Common myeloid progenitor, CD34-positive (primary cell): ENCODE data around the gene ATCAY.

Experiments used
- CTCF ChIA-PET: fragments of 350-600 bp; sonication (Branson Sonifier 250); formaldehyde crosslinking; loops from one replicate; lab custom pipeline; 2021; ENCODE audit warnings: antibody characterized with exemption; lab: Charles Lee
- POLR2A ChIA-PET: fragments of 350-600 bp; sonication (Branson Sonifier 250); formaldehyde crosslinking; loops from one replicate; lab custom pipeline; 2021; ENCODE audit warnings: antibody characterized with exemption; lab: Charles Lee
- DNase-seq, 3 donors: peaks; one replicate each; pipeline versions ENCODE4 v3.0.0 to v3.0.0-alpha.2; 2013
- H3K27ac ChIP-seq, 2 experiments: 1 replicate in 1 of 2; 2 replicates in 1 of 2; pipeline ENCODE4 v1.7.0; 2013; ENCODE audit warnings: inconsistent platforms in 2 of 2, low read length in 2 of 2, mild to moderate bottlenecking in 2 of 2, low read depth in 1 of 2, moderate library complexity in 1 of 2; ENCODE audit not compliant: severe bottlenecking in 2 of 2, insufficient read depth in 1 of 2, poor library complexity in 1 of 2
- H3K27me3 ChIP-seq, 5 experiments: replicated peaks in 2 of 5; 1 replicate in 3 of 5; 2 replicates in 2 of 5; pipeline versions ENCODE4 v1.6.1 to v1.7.0; 2013; ENCODE audit warnings: low read length in 4 of 5, mild to moderate bottlenecking in 2 of 5, moderate library complexity in 2 of 5, inconsistent platforms in 1 of 5; ENCODE audit not compliant: insufficient read depth in 5 of 5, control insufficient read depth in 4 of 5
- H3K36me3 ChIP-seq, 4 experiments: 1 replicate in 2 of 4; 2 replicates in 2 of 4; pipeline versions ENCODE4 v1.6.1 to v1.7.0; 2013; ENCODE audit warnings: low read length in 3 of 4, control low read depth in 1 of 4, mild to moderate bottlenecking in 1 of 4; ENCODE audit not compliant: control insufficient read depth in 4 of 4, insufficient read depth in 4 of 4
- H3K4me1 ChIP-seq, 4 experiments: 1 replicate in 3 of 4; 2 replicates in 1 of 4; pipeline versions ENCODE4 v1.6.1 to v1.7.1; 2013; ENCODE audit warnings: low read length in 3 of 4, mild to moderate bottlenecking in 3 of 4, control low read depth in 1 of 4, inconsistent platforms in 1 of 4, moderate library complexity in 1 of 4; ENCODE audit not compliant: control insufficient read depth in 4 of 4, insufficient read depth in 4 of 4; ENCODE audit errors: control extremely low read depth in 1 of 4
- H3K4me3 ChIP-seq, 7 experiments: 1 replicate in 4 of 7; 2 replicates in 3 of 7; pipeline versions ENCODE4 v1.5.1 to v1.7.0; 2013; ENCODE audit warnings: mild to moderate bottlenecking in 7 of 7, low read length in 6 of 7, moderate library complexity in 6 of 7, inconsistent platforms in 2 of 7, low read depth in 2 of 7, control low read depth in 1 of 7; ENCODE audit not compliant: insufficient read depth in 4 of 7, control insufficient read depth in 1 of 7; ENCODE audit errors: extremely low read depth in 1 of 7
- H3K9me3 ChIP-seq, 5 experiments: 1 replicate in 4 of 5; 2 replicates in 1 of 5; pipeline versions ENCODE4 v1.6.1 to v1.7.1; 2013; ENCODE audit warnings: low read length in 4 of 5, mild to moderate bottlenecking in 2 of 5, inconsistent platforms in 1 of 5, low read depth in 1 of 5, moderate library complexity in 1 of 5; ENCODE audit not compliant: control insufficient read depth in 4 of 5, insufficient read depth in 2 of 5; ENCODE audit errors: control extremely low read depth in 1 of 5
- WGBS: methylation state at CpG from one replicate; pipeline ENCODE4 v1.1.5; 2013; ENCODE audit not compliant: insufficient coverage; 5-methylcytosine and 5-hydroxymethylcytosine counted together

The ATCAY gene

GRCh38 chr19:3970313-3970807, 89.9 kb downstream of the ATCAY start:
- under 1% methylated on average over 18 of the region's 22 CpGs for WGBS
- no peak for DNase-seq
- H3K27me3 ChIP-seq = no peaks in the 10 kb centered on the region
- peak overlapping the region; percentile 40 to 84 for H3K27ac ChIP-seq
- POLR2A ChIA-PET = interaction anchor here (0.9 to 1.6 kb wide), 3 partner anchors 10 to 15 kb away, joined by 4 to 11 read pairs (median 5); partner anchors contain the start of gene EEF2
- no peaks in the 10 kb centered on the region for H3K9me3 ChIP-seq
- peaks cover 0 to 34% (median 13%) of the 10 kb centered on the region in 4 experiments for H3K36me3 ChIP-seq
- peak overlapping the region; percentile 70 to 93 (median 78) for H3K4me3 ChIP-seq
- CTCF ChIA-PET = interaction anchor here (1.3 kb wide), 1 partner anchor 15 kb away, joined by 4 read pairs; the partner anchor contains the start of gene EEF2
- H3K4me1 ChIP-seq = peaks cover 0 to 24% (median 22%) of the 10 kb centered on the region in 4 experiments

GRCh38 chr19:3970808-3971598, 90.5 kb downstream of the ATCAY start, which contains the start of gene DAPK3:
DAPK3 (minus strand) TSS chr19:3971099; CDS start chr19:3969735, 1,364 bp downstream.
- Histone ChIP-seq H3K4me1 (peaks cover 0 to 24% (median 22%) of the 10 kb centered on the region in 4 experiments), H3K4me3 (peak within 1 kb of the TSS; percentile 70 to 93 (median 78)), H3K9me3 (no peaks in the 10 kb centered on the region), H3K27ac (peak within 1 kb of the TSS; percentile 40 to 84), H3K36me3 (peaks cover 2 to 36% (median 17%) of the 10 kb centered on the region in 4 experiments), H3K27me3 (no peaks in the 10 kb centered on the region)
- under 1% methylated on average over 59 of the region's 73 CpGs for WGBS
- CTCF ChIA-PET = no interaction called here
- peak; percentile 84 to 91 (median 91) for DNase-seq
- POLR2A ChIA-PET = interaction anchor here (0.6 to 1.6 kb wide), 4 partner anchors 10 to 43 kb away, joined by 3 to 11 read pairs (median 4); partner anchors contain the start of gene EEF2

GRCh38 chr19:3975144-3975543, 94.7 kb downstream of the ATCAY start:
- POLR2A ChIA-PET = interaction anchor here (0.6 to 1.5 kb wide), 4 partner anchors 9 to 490 kb away, joined by 3 to 10 read pairs (median 4); no protein-coding TSS in a partner anchor
- Histone ChIP-seq H3K27me3 (no peaks in the 10 kb centered on the region), H3K4me1 (peaks cover 0 to 8% (median 6%) of the 10 kb centered on the region in 4 experiments), H3K9me3 (no peaks in the 10 kb centered on the region), H3K27ac (no peak overlapping the region), H3K36me3 (peaks cover 7 to 48% (median 40%) of the 10 kb centered on the region in 4 experiments), H3K4me3 (no peak overlapping the region)
- CTCF ChIA-PET = interaction anchor here (0.9 to 2.6 kb wide), 3 partner anchors 9 to 12 kb away, joined by 4 to 7 read pairs (median 5); partner anchors contain the start of gene EEF2
- WGBS = 89% methylated on average over 5 of the region's 8 CpGs
- no peak for DNase-seq

GRCh38 chr19:3975637-3976087, 95.2 kb downstream of the ATCAY start:
- peak in 1 of 3 donors; percentile 23 for DNase-seq
- Histone ChIP-seq H3K27me3 (no peaks in the 10 kb centered on the region), H3K4me3 (no peak overlapping the region), H3K9me3 (no peaks in the 10 kb centered on the region), H3K27ac (no peak overlapping the region), H3K36me3 (peaks cover 7 to 53% (median 46%) of the 10 kb centered on the region in 4 experiments), H3K4me1 (peaks cover 0 to 4% (median 4%) of the 10 kb centered on the region in 4 experiments)
- POLR2A ChIA-PET = interaction anchor here (0.6 to 1.5 kb wide), 2 partner anchors 8 to 121 kb away, joined by 5 to 10 read pairs; no protein-coding TSS in a partner anchor
- CTCF ChIA-PET = interaction anchor here (0.9 to 2.6 kb wide), 3 partner anchors 9 to 12 kb away, joined by 4 to 7 read pairs (median 5); partner anchors contain the start of gene EEF2
- WGBS = 93% methylated on average over 9 of the region's 14 CpGs

GRCh38 chr19:3976495-3977241, 96.2 kb downstream of the ATCAY start:
- Histone ChIP-seq H3K4me1 (no peaks in the 10 kb centered on the region), H3K27ac (no peak overlapping the region), H3K9me3 (no peaks in the 10 kb centered on the region), H3K27me3 (no peaks in the 10 kb centered on the region), H3K4me3 (no peak overlapping the region), H3K36me3 (peaks cover 13 to 63% (median 55%) of the 10 kb centered on the region in 4 experiments)
- CTCF ChIA-PET = interaction anchor here (2.6 kb wide), 1 partner anchor 11 kb away, joined by 7 read pairs; no protein-coding TSS in a partner anchor
- 94% methylated on average over 28 of the region's 29 CpGs for WGBS
- DNase-seq = no peak
- POLR2A ChIA-PET = interaction anchor here (1.2 kb wide), 1 partner anchor 9 kb away, joined by 7 read pairs; the partner anchor contains the start of gene EEF2
